Stimulated activated CD8-positive, alpha-beta memory T cell treated with anti-CD3 and anti-CD28 coated beads, Interleukin-7, amount 100 ng/mL, for 1 hour (primary cell): ENCODE data around the gene TTC29.
"Not testable (repeated sequence)": the region's sequence is repeated elsewhere in the genome, so short reads cannot be mapped to it uniquely, and the experiment has no call there.

Source experiments
- DNase-seq, 2 donors: peaks; one replicate each; pipeline ENCODE4 v3.0.0-alpha.2; 2020; ENCODE audit warnings: low read depth in 2 of 2

TTC29 gene

DNA sequence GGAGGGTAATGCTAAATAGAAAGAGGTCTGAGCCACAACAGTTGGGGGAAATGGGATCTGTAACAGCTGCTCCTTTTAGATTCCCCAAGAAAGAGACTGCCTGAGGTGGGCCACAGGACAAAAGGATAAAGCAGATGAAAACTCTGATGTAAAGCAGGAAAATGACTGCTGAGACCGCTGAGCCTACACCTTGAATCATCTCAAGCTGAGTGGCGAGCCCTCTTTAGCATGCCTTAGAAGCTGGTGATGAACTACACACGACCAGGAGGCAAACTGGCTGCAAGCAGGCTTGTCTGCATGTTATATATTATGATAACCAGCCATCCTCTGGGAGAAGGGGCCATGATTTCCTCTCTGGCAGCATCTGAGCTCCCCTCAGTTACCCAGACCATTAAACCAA lies 88.4 kb downstream of the TTC29 start:
- DNase-seq: no peak

DNA sequence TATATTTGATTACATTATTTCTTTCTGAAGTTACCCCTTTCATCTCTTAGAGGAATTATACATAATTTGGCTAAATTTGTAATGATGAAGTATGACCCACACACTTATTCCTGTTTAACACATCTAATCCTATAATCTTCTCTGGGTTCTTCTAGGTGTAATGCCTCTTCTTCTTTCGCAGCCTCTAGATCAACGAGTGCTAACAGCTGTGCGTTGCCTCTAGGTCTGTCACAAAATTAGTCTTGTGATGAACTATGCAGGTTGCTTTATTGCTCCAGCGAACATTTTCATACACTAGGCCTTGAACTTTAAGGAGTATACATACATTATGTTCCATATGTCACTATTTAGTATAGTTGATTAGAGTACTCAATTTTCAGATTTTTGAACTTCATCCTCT lies 89.9 kb downstream of the TTC29 start:
- DNase-seq: no peak

GRCh38 chr4:146852360-146852759 lies 93.3 kb downstream of the TTC29 start:
- no peak for DNase-seq

DNA sequence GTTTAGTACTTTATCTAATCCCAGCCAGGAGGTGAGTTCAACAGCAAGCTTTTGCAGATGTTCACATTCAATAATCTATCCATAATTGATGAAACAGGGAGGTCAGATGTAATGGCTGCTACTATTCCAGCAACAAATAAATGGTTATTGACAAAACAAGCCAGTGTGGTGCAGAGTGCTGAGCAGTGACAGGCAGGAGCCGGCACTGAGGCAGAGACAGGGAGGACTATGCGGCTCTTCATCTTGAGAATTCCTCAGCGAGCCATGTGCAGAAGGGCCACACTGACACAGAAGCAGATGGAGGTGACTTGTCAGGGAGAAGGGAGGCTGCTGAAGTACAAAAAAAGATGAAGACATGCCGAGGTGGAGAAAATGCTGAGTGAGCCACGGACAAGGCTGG lies 98.3 kb downstream of the TTC29 start:
- DNase-seq: no peak

- DNase-seq: no peak
Measured at GRCh38 chr4:146846882-146847281, 98.8 kb downstream of the TTC29 start.

GRCh38 chr4:146844761-146845160 lies 100.9 kb downstream of the TTC29 start:
- no peak for DNase-seq

DNA sequence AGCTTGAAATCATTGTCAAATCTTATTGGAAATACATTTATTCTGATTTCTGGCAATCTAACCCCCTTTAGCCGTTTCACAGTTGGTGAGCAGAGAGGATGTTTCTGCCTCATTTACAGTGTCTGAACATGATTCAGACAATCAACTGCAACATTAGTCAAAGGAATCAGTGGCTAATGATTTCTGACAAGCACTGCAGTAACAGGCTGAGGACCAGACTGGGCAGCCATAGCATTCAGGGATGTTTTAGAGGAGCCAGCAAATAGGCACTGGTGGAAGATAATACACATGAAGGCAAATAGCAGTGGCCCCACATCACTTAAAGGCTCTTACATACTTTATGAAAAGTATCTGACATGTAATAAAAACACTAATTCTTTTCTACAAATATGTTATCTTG lies 102.8 kb downstream of the TTC29 start:
- DNase-seq: no peak

DNA sequence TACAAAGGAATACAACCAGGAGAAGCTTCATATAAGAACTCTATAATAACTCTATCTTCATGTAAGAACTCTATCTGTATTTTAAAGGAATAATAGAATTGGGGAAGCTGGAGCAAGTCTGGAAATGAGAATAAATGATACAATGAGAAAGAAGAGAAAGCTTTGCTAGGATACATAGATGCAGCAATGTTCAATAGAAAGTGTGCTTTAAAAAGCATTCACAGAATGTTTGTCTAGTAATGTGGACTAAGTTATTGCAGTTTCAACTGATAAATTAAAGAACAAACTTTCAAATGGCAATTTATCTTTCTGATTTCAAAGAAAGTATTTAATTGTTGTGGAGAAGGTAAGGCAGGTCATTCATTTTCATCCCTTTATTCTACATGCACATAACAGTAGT lies 104.9 kb downstream of the TTC29 start:
- no peak for DNase-seq

- no peak for DNase-seq
Measured at GRCh38 chr4:146835096-146835495, 110.6 kb downstream of the TTC29 start.

GRCh38 chr4:146834263-146835034 lies 111.2 kb downstream of the TTC29 start:
- DNase-seq: no peak

- no peak for DNase-seq
Measured at GRCh38 chr4:146833530-146833929, 112.1 kb downstream of the TTC29 start.

DNA sequence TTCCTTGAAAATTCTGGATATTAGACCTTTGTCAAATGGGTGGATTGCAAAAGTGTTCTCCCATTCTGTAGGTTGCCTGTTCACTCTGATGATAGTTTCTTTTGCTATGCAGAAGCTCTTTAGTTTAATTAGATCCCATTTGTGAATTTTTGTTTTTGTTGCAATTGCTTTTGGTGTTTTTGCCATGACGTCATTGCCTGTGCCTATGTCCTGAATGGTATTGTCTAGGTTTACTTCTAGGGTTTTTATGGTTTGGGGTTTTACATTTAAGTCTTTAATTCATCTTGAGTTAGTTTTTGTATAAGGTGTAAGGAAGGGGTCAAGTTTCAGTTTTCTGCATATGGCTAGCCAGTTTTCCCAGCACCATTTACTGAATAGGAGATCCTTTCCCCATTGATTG lies 122.7 kb downstream of the TTC29 start:
- DNase-seq: not testable (repeated sequence)

- no peak for DNase-seq
Measured at GRCh38 chr4:146814750-146815149, 130.9 kb downstream of the TTC29 start.

- no peak for DNase-seq
Measured at GRCh38 chr4:146795711-146796110, 150.0 kb downstream of the TTC29 start.

- DNase-seq: no peak
Measured at GRCh38 chr4:146793727-146794126, 151.9 kb downstream of the TTC29 start.

- DNase-seq: no peak
Measured at GRCh38 chr4:146791439-146791838, 154.2 kb downstream of the TTC29 start.

DNA sequence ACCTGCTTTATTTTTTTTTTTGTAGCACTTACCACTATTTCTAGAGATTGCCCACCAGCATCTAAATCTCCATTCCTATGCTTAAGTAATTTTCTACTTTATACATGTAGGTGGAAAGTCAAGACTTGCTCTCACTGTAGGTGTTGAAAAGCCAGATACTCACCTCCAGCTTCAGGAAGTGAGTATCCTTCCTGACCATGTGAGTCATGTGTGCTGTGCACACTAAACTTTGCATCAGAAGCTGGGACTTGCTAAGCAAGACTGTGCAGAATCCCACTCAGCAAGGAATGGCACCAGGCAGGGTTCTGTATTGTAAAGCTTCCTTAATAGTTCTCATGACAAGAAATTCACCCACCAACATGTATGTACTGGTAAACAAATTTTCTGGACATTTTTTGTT lies 155.1 kb downstream of the TTC29 start:
- DNase-seq: no peak

- DNase-seq: no peak
Measured at GRCh38 chr4:146787731-146788130, 157.9 kb downstream of the TTC29 start.

DNA sequence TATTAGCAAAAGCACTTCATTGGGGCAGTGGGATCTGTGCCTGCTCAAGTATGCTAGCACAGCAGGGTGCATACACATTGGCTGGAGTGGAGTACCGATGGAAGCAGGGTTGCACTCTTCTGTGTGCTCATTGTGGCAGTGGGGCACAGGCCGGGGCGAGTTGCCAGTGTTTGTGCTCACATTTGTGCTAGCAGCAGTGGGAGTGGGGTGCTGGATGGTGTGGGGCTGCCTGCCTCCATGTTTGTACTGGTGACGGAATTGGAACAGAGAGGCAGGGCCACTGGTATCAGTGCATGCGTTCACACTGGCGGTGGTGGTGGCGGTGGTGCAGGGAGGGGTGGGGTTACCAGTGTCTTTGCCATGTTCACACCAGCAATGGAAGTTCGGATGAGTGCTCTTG lies 169.0 kb downstream of the TTC29 start:
- no peak for DNase-seq

GRCh38 chr4:146763560-146763959 lies 182.1 kb downstream of the TTC29 start:
- DNase-seq: no peak

DNA sequence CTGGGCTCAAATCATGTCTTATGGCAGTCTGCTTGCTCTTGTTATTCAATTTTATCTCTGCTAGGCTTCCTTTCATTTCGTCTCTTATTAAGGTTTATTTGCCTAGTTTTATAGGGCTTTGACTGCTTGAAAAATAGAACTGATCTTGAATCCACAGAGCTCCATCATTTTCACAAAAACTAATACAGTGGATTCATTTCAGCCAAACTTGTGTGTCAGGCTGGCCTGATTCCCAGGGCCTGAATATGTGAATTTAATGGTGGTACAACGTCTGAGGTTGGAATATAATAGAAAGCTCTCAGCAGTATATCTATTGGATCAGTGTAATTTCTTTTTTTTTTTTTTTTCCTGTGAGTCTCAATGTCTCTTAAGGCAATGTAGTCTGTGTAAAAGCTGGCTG lies 183.6 kb downstream of the TTC29 start:
- DNase-seq: no peak

DNA sequence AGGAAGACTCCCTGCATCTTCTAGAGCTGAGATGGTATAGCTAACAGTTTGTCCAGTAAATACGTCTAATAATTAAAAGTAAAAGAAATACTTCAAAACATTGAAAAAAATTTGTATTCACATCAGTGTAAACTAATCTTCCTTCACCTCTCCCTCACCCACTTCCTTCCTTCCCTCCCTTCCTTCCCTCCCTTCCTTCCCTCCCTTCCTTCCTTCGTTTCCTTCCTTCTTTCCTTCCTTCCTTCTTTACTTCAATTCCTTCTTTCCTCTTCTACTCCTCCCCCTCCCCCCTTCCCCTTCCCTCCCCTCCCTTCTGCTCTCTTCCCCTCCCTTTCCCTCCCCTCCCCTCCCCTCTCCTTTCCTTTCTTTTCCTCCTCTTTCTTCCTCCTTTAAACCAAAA lies 203.2 kb downstream of the TTC29 start:
- no peak for DNase-seq

DNA sequence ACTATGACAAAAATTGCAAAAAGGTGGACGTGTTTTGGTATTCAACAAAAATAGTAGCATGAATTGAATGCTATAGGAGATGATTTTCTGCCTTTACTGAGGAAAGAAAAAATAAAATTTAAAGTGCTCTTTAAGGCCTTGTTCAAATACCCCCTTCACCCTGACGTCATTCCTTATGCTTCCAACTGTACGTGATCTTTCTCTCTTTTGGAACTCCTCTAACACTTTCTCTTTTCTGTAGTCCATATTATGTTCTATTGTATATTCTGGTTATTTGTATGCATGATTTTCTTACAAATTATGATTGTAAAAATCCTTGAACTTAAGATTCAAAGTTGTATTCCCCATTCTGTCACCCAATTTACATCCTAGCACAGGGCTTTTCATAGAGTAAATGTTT lies 206.5 kb downstream of the TTC29 start:
- no peak for DNase-seq

DNA sequence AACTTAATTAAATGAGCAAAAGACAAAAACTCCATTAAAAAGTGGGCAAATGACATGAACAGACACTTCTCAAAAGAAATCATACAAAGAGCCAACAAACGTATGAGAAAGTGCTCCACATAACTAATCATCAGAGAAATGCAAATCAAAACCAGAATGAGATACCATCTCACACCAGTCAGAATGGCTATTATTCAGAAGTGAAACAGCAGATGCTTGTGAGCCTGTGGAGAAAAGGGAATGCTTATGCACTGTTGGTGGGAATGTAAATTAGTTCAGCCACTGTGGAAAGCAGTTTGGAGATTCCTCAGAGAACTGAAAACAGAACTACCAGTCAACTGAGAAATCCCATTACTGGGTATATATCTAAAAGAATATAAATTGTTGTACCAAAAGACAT lies 222.1 kb downstream of the TTC29 start:
- not testable (repeated sequence) for DNase-seq
